Astrocyte (in vitro differentiated cells and primary cell): ENCODE results near the gene ATXN1. TPM values are rescaled to one million over a fixed set of nuclear protein-coding genes. Genes with fewer than 3 reads are reported as not detected.

Experiments used
- DNase-seq: peaks from one replicate; pipeline ENCODE4 v3.0.0-alpha.2; 2010; ENCODE audit warnings: low read depth
- FAIRE-seq: peaks from 2 replicates; lab custom pipeline; 2011; peaks lifted over from hg19 to GRCh38; lab: Jason Lieb, UNC
- H2AFZ ChIP-seq: 2 replicates; pipeline ENCODE4 v1.6.0; 2012; ENCODE audit warnings: low read depth, low read length, inconsistent platforms
- H3K27ac ChIP-seq: 2 replicates; pipeline ENCODE4 v1.5.1; 2011; ENCODE audit warnings: low read depth, low read length, inconsistent platforms
- H3K27me3 ChIP-seq: 2 replicates; pipeline ENCODE4 v1.6.0; 2011; ENCODE audit warnings: low read length, inconsistent platforms; ENCODE audit not compliant: insufficient read depth
- H3K36me3 ChIP-seq: 2 replicates; pipeline ENCODE4 v1.5.1; 2011; ENCODE audit warnings: low read length, inconsistent platforms; ENCODE audit not compliant: insufficient read depth
- H3K4me1 ChIP-seq: 2 replicates; pipeline ENCODE4 v1.5.1; 2011; ENCODE audit warnings: low read length, inconsistent platforms; ENCODE audit not compliant: insufficient read depth
- H3K4me2 ChIP-seq: 2 replicates; pipeline ENCODE4 v1.6.0; 2012; ENCODE audit warnings: low read length, inconsistent platforms
- H3K4me3 ChIP-seq: 2 replicates; pipeline ENCODE4 v1.5.1; 2011; ENCODE audit warnings: low read depth, mild to moderate bottlenecking, low read length, inconsistent platforms; ENCODE audit not compliant: insufficient read depth
- H3K79me2 ChIP-seq: 2 replicates; pipeline ENCODE4 v1.6.0; 2012; ENCODE audit warnings: mild to moderate bottlenecking, low read length, inconsistent platforms; ENCODE audit not compliant: insufficient read depth
- H3K9ac ChIP-seq: 2 replicates; pipeline ENCODE4 v1.6.0; 2012; ENCODE audit warnings: mild to moderate bottlenecking, low read length, inconsistent platforms
- H3K9me3 ChIP-seq: 2 replicates; pipeline ENCODE4 v1.5.1; 2012; ENCODE audit warnings: low read depth, mild to moderate bottlenecking, low read length, inconsistent platforms; ENCODE audit not compliant: insufficient read depth
- H4K20me1 ChIP-seq: 2 replicates; pipeline ENCODE4 v1.6.0; 2012; ENCODE audit warnings: low read length, inconsistent platforms; ENCODE audit not compliant: insufficient read depth
- H3K27ac Mint-ChIP-seq: one replicate; pipeline ENCODE4 v1.8.0; 2021; ENCODE audit warnings: mild to moderate bottlenecking, mixed read lengths; ENCODE audit not compliant: unreplicated experiment
- H3K27me3 Mint-ChIP-seq: one replicate; pipeline ENCODE4 v1.8.0; 2021; ENCODE audit warnings: low read depth, mixed read lengths; ENCODE audit not compliant: unreplicated experiment
- H3K36me3 Mint-ChIP-seq: one replicate; pipeline ENCODE4 v1.8.0; 2021; ENCODE audit warnings: low read depth, mixed read lengths; ENCODE audit not compliant: unreplicated experiment
- H3K4me1 Mint-ChIP-seq: one replicate; pipeline ENCODE4 v1.8.0; 2021; ENCODE audit warnings: low read depth, mixed read lengths; ENCODE audit not compliant: unreplicated experiment
- H3K4me3 Mint-ChIP-seq: one replicate; pipeline ENCODE4 v1.8.0; 2021; ENCODE audit warnings: mild to moderate bottlenecking, moderate library complexity, mixed read lengths; ENCODE audit not compliant: unreplicated experiment
- H3K9me3 Mint-ChIP-seq: one replicate; pipeline ENCODE4 v1.8.0; 2021; ENCODE audit warnings: mild to moderate bottlenecking, mixed read lengths; ENCODE audit not compliant: unreplicated experiment
- CTCF ChIP-seq: IDR thresholded peaks from 2 replicates; pipeline ENCODE4 v1.5.1; 2011; ENCODE audit warnings: low read depth, mild to moderate bottlenecking, inconsistent platforms, low read length, moderate library complexity; ENCODE audit not compliant: insufficient read depth
- EZH2 ChIP-seq: IDR thresholded peaks from 2 replicates; pipeline ENCODE4 v1.6.1; 2012; ENCODE audit warnings: mild to moderate bottlenecking, low read length, inconsistent platforms; ENCODE audit not compliant: insufficient read depth
- total RNA-seq: library from RNA; stranded (reverse); gene quantifications from 2 replicates; pipeline ENCODE4 v1.2.1, GENCODE V29; 2021

Gene ATXN1
- total RNA-seq, 1 donor from 2014 or later = 70.9 TPM

GRCh38 chr6:16663901-16664300 is 97.4 kb downstream of the ATXN1 start:
- Histone ChIP-seq H3K79me2 (peaks cover 35% of the 10 kb centered on the region), H3K9me3 (peaks cover 5% of the 10 kb centered on the region), H3K4me3 (no peak overlapping the region), H3K27ac (no peak overlapping the region), H4K20me1 (peaks cover 14% of the 10 kb centered on the region), H3K4me2 (no peak overlapping the region), H3K36me3 (peaks cover 2% of the 10 kb centered on the region), H3K27me3 (no peaks in the 10 kb centered on the region), H2AFZ (no peak overlapping the region), H3K9ac (no peak overlapping the region), H3K4me1 (peaks cover 2% of the 10 kb centered on the region)
- no peak overlapping the region for H3K27ac Mint-ChIP-seq
- H3K36me3 Mint-ChIP-seq = peaks cover 14% of the 10 kb centered on the region
- no peak for DNase-seq
- peaks cover 6% of the 10 kb centered on the region for H3K9me3 Mint-ChIP-seq
- peaks cover 21% of the 10 kb centered on the region for H3K4me1 Mint-ChIP-seq
- H3K27me3 Mint-ChIP-seq = no peaks in the 10 kb centered on the region
- H3K4me3 Mint-ChIP-seq = no peak overlapping the region
- TF ChIP-seq CTCF = no peak
- TF ChIP-seq EZH2 = no peak
- FAIRE-seq = peak; percentile 29

GRCh38 chr6:16660157-16660497 is 101.1 kb downstream of the ATXN1 start:
- DNase-seq (no peak), FAIRE-seq (no peak)
- H3K27me3 ChIP-seq = no peaks in the 10 kb centered on the region
- H2AFZ ChIP-seq = no peak overlapping the region
- H3K4me1 Mint-ChIP-seq = peaks cover 22% of the 10 kb centered on the region
- no peak overlapping the region for H3K4me3 Mint-ChIP-seq
- peaks cover 4% of the 10 kb centered on the region for H3K9me3 Mint-ChIP-seq
- no peak for TF ChIP-seq EZH2
- TF ChIP-seq CTCF = no peak
- no peak overlapping the region for H3K9ac ChIP-seq
- peaks cover 13% of the 10 kb centered on the region for H3K36me3 Mint-ChIP-seq
- peaks cover 11% of the 10 kb centered on the region for H3K36me3 ChIP-seq
- peaks cover 5% of the 10 kb centered on the region for H3K4me1 ChIP-seq
- H3K4me2 ChIP-seq = no peak overlapping the region
- peaks cover 10% of the 10 kb centered on the region for H3K79me2 ChIP-seq
- peaks cover 5% of the 10 kb centered on the region for H3K9me3 ChIP-seq
- no peaks in the 10 kb centered on the region for H3K27me3 Mint-ChIP-seq
- no peak overlapping the region for H3K4me3 ChIP-seq
- no peak overlapping the region for H3K27ac ChIP-seq
- peaks cover 17% of the 10 kb centered on the region for H4K20me1 ChIP-seq
- no peak overlapping the region for H3K27ac Mint-ChIP-seq

- peaks cover 19% of the 10 kb centered on the region for H4K20me1 ChIP-seq
- Mint-ChIP-seq H3K9me3 (peaks cover 4% of the 10 kb centered on the region), H3K36me3 (peaks cover 13% of the 10 kb centered on the region), H3K27me3 (no peaks in the 10 kb centered on the region), H3K4me3 (no peak overlapping the region), H3K4me1 (peaks cover 22% of the 10 kb centered on the region), H3K27ac (no peak overlapping the region)
- H3K36me3 ChIP-seq = peaks cover 12% of the 10 kb centered on the region
- no peak overlapping the region for H3K9ac ChIP-seq
- no peak overlapping the region for H3K27ac ChIP-seq
- H3K4me3 ChIP-seq = no peak overlapping the region
- H2AFZ ChIP-seq = no peak overlapping the region
- H3K4me2 ChIP-seq = no peak overlapping the region
- H3K27me3 ChIP-seq = no peaks in the 10 kb centered on the region
- H3K9me3 ChIP-seq = peaks cover 5% of the 10 kb centered on the region
- FAIRE-seq (no peak), DNase-seq (peak; percentile 53)
- TF ChIP-seq EZH2 = no peak
- no peak for TF ChIP-seq CTCF
- H3K4me1 ChIP-seq = peaks cover 5% of the 10 kb centered on the region
- H3K79me2 ChIP-seq = peaks cover 10% of the 10 kb centered on the region
Observed at GRCh38 chr6:16659466-16660156, 101.6 kb downstream of the ATXN1 start.
